Motor neuron (in vitro differentiated cells): Measurements from ENCODE around the gene PRKAR1B. TPM values are rescaled to one million over a fixed set of nuclear protein-coding genes. Genes with fewer than 3 reads are reported as not detected.

Experiments used
- ATAC-seq, 8 experiments: fragments of 200-7000 bp; cut with Tn5 transposase; replicated peaks in 6 of 8; 2 replicates each; pipeline ENCODE4 v1.8.0; 2021; ENCODE audit warnings: mild to moderate bottlenecking in 8 of 8, moderate library complexity in 8 of 8
- H3K27ac ChIP-seq, 2 donors: fragments of 250-450 bp; sonication (Bioruptor Pico); 2 replicates each; pipeline ENCODE4 v1.9.0; 2021; ENCODE audit warnings: antibody characterized with exemption in 2 of 2, mild to moderate bottlenecking in 2 of 2, moderate library complexity in 1 of 2
- H3K4me1 ChIP-seq, 2 donors: fragments of 250-450 bp; sonication (Bioruptor Pico); replicated peaks in 1 of 2; 2 replicates each; pipeline ENCODE4 v1.6.1; 2021; ENCODE audit warnings: antibody characterized with exemption in 2 of 2, mild to moderate bottlenecking in 2 of 2, moderate library complexity in 1 of 2
- H3K4me3 ChIP-seq, 5 donors: fragments of 250-450 bp; sonication (Bioruptor Pico); 2 replicates each; pipeline ENCODE4 v1.9.0; 2021; ENCODE audit warnings: antibody characterized with exemption in 5 of 5, mild to moderate bottlenecking in 5 of 5, moderate library complexity in 4 of 5
- WGBS, 10 experiments: fragments of 450-650 bp; shearing (Covaris generic); methylation state at CpG; one replicate each; pipeline ENCODE4 v1.0.0; 2022; 5-methylcytosine and 5-hydroxymethylcytosine counted together
- in situ Hi-C, 9 experiments: fragments of 400-800 bp; cut with MboI; loops; one replicate each; pipeline ENCODE4 v1.15.0; 2021; ENCODE audit warnings: low sequenced_read_pairs in 9 of 9, low pct_unique_long_range_greater_than_20kb in 2 of 9; ENCODE audit not compliant: unreplicated experiment in 9 of 9
- total RNA-seq, 8 experiments: library from RNA; unstranded; fragments of 300-600 nt; gene quantifications; 2 replicates each; pipeline versions ENCODE4 v1.2.3 to v1.2.4, GENCODE V29; 2022

The PRKAR1B gene
- total RNA-seq, 8 experiments from 2014 or later, result 14.3 to 42.2 (median 19.0) TPM

DNA sequence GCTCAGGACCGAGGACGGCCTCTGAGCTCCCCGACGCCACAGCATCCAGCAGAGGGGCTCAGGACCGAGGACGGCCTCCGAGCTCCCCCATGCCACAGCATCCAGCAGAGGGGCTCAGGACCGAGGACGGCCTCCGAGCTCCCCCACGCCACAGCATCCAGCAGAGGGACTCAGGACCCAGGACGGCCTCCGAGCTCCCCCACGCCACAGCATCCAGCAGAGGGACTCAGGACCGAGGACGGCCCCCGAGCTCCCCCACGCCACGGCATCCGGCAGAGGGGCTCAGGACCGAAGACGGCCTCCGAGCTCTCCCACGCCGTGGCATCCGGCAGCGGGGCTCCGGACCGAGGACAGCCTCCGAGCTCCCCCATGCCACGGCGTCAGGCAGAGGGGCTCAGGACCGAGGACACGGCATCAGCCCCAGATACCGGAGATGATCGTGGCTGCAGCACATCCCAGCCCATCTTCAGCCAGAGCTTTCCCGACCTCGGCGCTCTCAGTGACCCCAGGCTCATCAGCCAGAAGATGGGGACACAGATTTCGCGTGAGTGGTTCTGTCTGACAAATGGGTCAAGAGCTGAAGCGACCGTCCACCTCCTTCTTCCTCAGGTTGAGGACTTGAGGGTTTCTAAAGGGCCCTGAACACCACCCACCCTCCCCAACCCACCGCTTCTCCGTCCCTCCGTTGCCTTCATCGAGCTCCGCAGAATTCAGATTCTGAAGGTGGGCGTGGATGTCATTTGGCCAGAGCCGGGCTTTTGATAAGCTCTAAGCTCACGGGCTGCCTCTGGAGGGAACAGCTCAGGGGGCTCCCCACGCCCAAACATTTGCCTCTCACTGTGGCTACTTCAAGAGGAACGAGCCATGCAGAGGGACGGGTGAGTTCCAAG is 56.3 kb downstream of the PRKAR1B start:
- Histone ChIP-seq H3K4me1 (peaks cover 10 to 11% of the 10 kb centered on the region in 2 donors), H3K27ac (no peak overlapping the region), H3K4me3 (no peak overlapping the region)
- WGBS, 10 experiments, result 60 to 100% (median 75%) methylated on average over 1 to 2 of the region's 54 CpGs; no CpG with 5 or more reads in 6 of the 10 experiments
- in situ Hi-C loops, result no loop called here
- ATAC-seq, result no peak

DNA sequence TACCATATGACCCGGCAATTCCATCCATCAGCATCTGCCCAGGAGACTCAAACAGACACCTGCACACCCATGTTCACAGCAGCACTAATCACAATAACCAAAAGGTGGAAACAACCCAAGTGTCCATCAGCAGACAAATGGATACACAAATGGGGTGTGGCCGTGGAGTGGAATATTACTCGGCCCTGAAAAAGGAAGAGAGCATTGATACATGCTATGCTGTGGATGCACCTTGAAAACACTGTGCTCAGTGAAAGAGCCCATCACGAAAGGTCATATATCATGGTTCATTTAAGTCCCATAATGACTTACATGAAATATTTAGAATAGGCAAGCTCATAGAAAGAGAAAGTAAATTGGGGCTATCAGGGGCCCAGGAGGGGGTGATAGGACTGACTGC is 58.1 kb downstream of the PRKAR1B start:
- H3K4me3 ChIP-seq, result no peak overlapping the region
- H3K4me1 ChIP-seq, result peaks cover 18 to 21% of the 10 kb centered on the region in 2 donors
- H3K27ac ChIP-seq, result no peak overlapping the region
- ATAC-seq, result no peak
- in situ Hi-C loops, result no loop called here
- WGBS, 10 experiments, result 83 to 100% (median 100%) methylated on average over 1 to 4 of the region's 4 CpGs; no CpG with 5 or more reads in 3 of the 10 experiments

DNA sequence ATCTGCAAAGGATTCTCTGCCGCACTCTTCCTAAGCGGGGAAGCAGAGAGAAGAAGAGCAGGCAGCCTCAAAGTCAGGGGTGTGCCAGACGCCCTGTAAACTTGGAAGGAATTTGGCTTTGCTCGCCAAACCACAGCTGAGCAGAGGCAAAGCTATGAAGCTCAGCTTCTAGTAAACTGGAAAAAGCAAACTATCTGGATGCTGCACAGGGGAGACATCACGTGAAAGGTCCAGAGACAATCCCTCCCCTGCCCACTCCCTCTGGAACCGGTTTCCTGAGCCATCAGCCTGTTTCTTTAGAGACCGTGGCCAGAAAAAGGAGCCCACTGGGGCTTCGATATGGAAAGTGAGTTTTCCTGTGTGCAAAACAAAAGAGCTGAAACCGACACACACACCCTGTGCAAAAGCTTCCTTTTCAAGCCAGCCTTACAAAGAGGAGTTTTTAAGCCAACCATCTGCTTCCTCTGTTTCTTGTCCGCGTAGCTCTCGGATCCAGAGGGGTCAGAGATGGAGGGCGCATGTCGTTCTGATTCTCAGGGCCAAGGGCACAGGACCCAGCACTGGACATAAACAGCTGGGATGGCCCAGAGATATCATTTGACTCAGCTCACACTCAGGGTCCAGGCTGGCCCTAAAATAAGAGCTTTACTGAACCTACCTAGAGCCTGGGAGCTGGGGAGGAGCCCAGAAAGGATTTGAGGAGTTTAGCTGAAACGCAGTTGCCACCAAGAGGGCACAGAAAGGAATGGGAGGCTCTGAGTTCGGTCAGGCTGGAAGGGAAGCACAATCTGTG is 58.7 kb downstream of the PRKAR1B start:
- WGBS, 10 experiments, result 10 to 85% (median 59%) methylated on average over 1 to 13 of the region's 16 CpGs; no CpG with 5 or more reads in 2 of the 10 experiments
- peak in 4 of 8 experiments; percentile 13 to 44 (median 28) for ATAC-seq
- H3K4me3 ChIP-seq, result no peak overlapping the region
- H3K4me1 ChIP-seq, result peaks cover 18 to 21% of the 10 kb centered on the region in 2 donors
- in situ Hi-C loops, result no loop called here
- no peak overlapping the region for H3K27ac ChIP-seq

DNA sequence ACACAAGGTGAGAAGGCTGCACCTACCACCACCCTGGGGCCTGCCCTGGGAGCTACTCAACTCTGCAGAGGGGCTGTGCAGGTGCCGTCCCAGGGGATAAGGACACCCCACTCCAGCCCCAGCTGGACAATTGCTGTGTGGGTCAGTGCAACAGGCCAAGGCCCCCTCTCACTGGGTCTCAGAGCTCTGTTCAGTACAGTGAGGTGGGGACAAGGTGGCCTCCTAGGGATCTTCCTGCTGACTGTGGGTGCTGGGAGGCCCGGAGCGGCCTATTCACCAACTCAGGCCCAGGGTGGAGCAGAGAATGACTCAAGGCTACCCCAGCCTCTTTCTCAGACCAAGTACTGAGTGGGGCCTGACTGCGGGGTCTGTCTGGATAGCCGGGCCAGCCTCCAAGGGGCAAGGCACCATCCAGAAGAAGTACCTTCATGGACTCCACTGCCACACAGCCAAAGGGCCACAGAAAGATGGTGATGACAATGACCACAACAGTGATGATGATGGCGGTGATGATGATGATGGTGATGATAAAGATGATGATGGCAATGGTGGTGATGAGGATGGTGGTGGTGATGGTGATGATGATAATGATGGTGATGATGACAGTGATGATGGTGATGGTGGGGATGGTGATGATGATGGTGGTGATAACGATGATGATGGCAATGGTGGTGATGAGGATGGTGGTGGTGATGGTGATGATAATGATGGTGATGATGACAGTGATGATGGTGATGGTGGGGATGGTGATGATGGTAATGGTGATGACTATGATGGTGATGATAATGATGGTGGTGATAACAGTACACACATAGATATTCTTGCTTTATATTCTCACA is 60.4 kb downstream of the PRKAR1B start:
- Histone ChIP-seq H3K27ac (no peak overlapping the region), H3K4me1 (peaks cover 18 to 21% of the 10 kb centered on the region in 2 donors), H3K4me3 (no peak overlapping the region)
- ATAC-seq, result no peak
- in situ Hi-C loops, result no loop called here
- 50 to 100% (median 90%) methylated on average over 1 to 3 of the region's 7 CpGs; no CpG with 5 or more reads in 2 of the 10 experiments for WGBS, 10 experiments

DNA sequence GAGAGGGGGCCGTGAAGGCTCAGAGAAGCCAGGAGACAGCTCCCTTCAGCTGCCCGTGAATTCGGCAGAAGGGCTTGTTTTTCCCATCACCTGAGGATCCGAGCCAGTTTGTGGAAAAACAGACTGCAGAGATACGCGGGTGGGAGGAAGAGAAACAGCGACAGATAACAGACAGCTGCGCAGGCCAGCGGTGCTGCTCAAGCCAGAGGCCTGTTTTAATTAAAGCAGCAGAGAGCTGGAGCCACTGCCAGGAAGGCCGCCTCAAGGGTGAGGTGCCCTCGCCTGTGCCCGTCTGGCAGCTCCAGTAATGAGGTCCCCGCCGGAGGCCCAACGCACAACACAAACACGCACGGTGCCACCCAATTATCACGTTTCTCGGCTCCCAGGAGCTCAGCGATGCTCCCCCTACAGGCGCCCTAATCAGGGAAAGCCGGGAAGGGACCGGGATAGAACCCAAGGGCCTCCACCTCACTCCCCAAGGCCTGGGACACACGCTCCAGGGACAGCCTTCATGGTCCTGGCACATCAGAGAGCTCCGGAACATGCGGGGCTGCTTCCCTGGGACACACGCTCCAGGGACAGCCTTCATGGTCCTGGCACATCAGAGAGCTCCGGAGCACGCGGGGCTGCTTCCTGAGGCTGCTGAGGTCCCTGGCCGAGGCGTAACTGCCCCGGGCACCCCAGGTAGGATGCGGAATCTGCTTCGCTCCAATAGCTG is 61.2 kb downstream of the PRKAR1B start:
- in situ Hi-C loops, result no loop called here
- 7 to 100% (median 44%) methylated on average over 1 to 15 of the region's 35 CpGs; no CpG with 5 or more reads in 2 of the 10 experiments for WGBS, 10 experiments
- Histone ChIP-seq H3K4me1 (peaks cover 18 to 21% of the 10 kb centered on the region in 2 donors), H3K27ac (peak overlapping the region; percentile 3 to 75), H3K4me3 (no peak overlapping the region)
- ATAC-seq, result peak; percentile 31 to 77 (median 54)

DNA sequence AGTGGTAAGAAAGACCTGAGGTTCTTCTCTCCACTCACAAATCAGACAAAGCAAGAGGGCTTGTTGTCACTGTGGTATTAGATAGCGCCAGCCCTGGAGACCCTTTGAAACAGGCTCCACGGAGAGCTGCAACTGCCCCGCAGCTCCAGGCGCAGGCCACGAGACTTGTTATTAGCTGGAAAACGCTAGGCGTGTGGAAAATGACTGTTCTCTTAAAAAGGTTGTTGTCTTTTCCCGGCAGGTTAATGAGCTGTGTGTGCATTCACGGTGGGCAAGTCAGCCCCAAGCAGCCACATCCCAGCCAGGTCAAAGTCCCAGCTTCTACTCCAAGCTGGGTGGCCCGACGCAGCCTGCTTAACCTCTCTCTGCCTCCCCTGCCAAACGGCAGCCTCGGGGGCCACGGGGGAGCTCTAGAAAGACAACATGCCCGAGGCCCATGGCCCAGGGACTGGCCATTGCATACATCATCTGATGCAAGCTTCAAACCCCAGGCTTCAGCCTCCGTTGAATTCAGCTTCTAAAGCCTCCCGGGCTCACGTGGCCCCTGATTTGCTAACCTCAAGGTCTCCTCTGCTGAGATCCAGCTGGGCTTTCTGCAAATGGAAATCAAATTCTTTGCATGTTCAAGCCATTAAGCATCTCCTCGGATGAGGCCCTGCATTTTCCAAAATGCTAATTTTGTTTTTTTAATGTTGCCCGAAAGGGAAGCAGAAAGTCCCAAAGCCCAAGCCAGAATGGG is 61.9 kb downstream of the PRKAR1B start:
- ATAC-seq, result peak; percentile 73 to 96 (median 90)
- Histone ChIP-seq H3K27ac (peak overlapping the region; percentile 75 to 76), H3K4me3 (no peak overlapping the region), H3K4me1 (peaks cover 18 to 21% of the 10 kb centered on the region in 2 donors)
- in situ Hi-C loops, result no loop called here
- WGBS, 10 experiments, result 0 to 75% (median 24%) methylated on average over 1 to 19 of the region's 20 CpGs; no CpG with 5 or more reads in 2 of the 10 experiments

DNA sequence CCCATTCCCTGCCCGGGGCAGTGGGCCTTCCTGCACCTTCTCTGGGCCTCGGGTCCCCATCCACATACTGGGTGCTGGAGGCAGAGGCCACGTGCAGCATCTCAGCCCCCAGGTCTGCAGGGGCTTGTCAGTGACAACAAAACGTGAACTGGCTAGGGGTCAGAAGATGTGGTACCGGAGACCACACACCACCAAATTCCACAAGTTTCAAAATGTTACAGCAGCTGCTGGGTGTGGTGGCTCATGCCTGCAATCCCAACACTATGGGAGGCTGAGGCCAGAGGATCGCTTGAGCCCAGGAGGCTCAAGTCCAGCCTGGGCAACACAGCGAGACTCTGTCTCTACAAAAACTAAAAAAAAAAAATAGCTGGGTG is 62.7 kb downstream of the PRKAR1B start:
- ATAC-seq, result no peak
- H3K4me3 ChIP-seq, result no peak overlapping the region
- H3K4me1 ChIP-seq, result peaks cover 18 to 21% of the 10 kb centered on the region in 2 donors
- no peak overlapping the region for H3K27ac ChIP-seq
- in situ Hi-C loops, result no loop called here
- WGBS, 10 experiments, result 90 to 100% (median 93%) methylated on average over 1 to 3 of the region's 7 CpGs; no CpG with 5 or more reads in 5 of the 10 experiments

DNA sequence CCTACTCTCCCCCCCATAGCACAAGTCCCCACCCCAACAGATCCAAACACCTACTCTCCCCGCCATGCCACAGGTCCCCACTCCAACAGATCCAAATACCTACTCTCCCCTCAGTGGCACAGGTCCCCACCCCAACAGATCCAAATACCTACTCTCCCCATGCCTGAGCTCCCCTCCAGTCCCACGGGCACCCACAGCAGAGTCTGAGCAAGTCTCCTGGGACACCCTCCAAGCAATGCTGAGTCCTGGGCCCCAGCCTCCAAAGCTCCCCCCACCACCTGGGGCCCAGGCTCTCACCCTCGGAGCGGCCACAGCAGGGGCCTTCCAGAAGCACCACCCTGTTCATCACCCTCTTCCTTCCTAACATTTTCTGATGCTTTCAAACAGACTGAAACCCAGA is 64.5 kb downstream of the PRKAR1B start:
- no peak for ATAC-seq
- no peak overlapping the region for H3K27ac ChIP-seq
- H3K4me3 ChIP-seq, result no peak overlapping the region
- in situ Hi-C loops, result no loop called here
- WGBS, 10 experiments, result 100% methylated on average over 1 to 2 of the region's 4 CpGs; no CpG with 5 or more reads in 8 of the 10 experiments
- peaks cover 12 to 16% of the 10 kb centered on the region in 2 donors for H3K4me1 ChIP-seq

DNA sequence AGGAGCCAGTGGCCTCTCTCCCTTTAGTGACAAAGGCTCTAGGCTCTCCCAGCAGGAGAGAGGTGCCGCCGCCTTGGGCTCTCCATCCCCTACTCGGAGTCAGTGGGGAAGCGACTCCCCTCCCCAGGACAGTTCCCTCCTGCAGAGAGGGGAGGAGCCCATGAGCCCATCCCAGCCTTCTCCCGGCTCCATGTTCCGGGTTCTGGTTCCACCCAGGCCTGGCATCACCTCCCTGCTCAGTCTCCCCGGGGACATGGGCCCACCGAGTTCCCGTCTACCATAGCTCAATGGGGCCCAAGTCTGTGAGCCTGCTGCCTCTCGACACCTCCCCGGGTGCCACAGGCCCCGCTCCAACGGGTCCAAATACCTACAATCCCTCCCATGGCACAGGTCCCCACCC is 67.1 kb downstream of the PRKAR1B start:
- in situ Hi-C loops, result no loop called here
- no peak for ATAC-seq
- no peak overlapping the region for H3K4me3 ChIP-seq
- 80 to 100% methylated on average over 1 of the region's 13 CpGs; no CpG with 5 or more reads in 8 of the 10 experiments for WGBS, 10 experiments
- H3K27ac ChIP-seq, result no peak overlapping the region
- peaks cover 1 to 2% of the 10 kb centered on the region in 2 donors for H3K4me1 ChIP-seq

DNA sequence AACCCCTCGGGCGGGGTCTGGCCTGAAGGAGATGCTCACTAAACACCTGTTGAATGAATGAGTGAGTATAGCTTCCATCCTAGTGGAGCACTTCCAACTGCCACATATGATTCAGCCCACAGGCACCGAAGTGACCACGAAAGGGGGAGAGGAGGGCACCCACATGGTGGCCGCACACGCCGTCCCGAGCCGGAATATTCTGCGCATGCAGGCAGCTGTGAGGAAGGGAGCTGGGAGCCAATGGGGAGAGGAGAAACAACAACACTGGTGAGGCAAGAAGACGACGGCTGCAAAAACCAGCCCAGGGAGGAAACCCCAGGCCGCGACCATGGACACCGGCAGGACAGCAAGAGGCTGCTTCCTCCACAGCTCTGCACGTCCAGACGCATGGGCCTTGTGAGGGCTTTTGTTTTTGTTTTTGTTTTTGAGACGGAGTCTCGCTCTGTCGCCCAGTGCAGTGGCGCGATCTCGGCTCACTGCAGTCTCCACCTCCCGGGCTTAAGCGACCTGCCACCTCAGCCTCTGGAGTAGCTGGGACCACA is 67.7 kb downstream of the PRKAR1B start:
- 81 to 97% (median 87%) methylated on average over 6 to 16 of the region's 25 CpGs; no CpG with 5 or more reads in 3 of the 10 experiments for WGBS, 10 experiments
- no peak for ATAC-seq
- Histone ChIP-seq H3K27ac (no peak overlapping the region), H3K4me1 (no peaks in the 10 kb centered on the region), H3K4me3 (no peak overlapping the region)
- in situ Hi-C loops, result no loop called here

DNA sequence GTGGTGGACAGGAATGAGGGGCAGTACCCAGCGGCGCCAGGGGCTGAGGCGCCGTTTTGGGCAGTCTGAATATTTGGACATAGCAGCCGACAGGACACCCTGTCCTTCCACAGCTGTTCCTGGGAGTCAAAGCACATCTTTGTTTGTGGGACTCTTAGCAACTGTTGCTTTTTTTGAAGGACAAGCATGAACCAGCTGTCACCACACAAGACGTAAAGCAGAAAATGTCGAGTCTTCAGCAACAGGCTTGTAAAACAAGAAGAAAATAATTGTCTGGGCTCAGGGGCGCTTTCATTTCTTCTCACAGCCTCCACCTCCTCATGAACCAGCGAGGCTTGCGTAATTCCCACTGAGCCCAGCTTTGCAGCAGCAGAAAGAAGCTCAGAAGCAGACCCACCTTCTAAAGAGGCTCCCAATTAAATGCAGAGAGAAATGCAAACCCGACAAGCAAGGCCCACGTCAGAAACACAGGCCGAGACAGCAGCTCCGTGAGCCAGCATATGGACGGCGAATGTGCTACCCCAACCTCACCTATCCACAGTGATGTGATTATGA is 69.4 kb downstream of the PRKAR1B start:
- peak in 1 of 8 experiments; percentile 50 for ATAC-seq
- no peak overlapping the region for H3K27ac ChIP-seq
- in situ Hi-C loops, result no loop called here
- no peaks in the 10 kb centered on the region for H3K4me1 ChIP-seq
- WGBS, 10 experiments, result 28 to 89% (median 68%) methylated on average over 2 to 13 of the region's 16 CpGs; no CpG with 5 or more reads in 1 of the 10 experiments
- H3K4me3 ChIP-seq, result no peak overlapping the region
